ENCODE measurements around the gene ELOVL6. TPM values are rescaled to one million over a fixed set of nuclear protein-coding genes. Genes with fewer than 3 reads are reported as not detected.
A peak's percentile ranks its signal among the peaks of the same experiment; 100 is the strongest.
"Not testable (repeated sequence)": the region's sequence is repeated elsewhere in the genome, so short reads cannot be mapped to it uniquely, and the experiment has no call there.

The ELOVL6 gene
- total and polyA plus RNA-seq, 11 donors = 0.50 to 22.4 (median 2.9) TPM

DNA sequence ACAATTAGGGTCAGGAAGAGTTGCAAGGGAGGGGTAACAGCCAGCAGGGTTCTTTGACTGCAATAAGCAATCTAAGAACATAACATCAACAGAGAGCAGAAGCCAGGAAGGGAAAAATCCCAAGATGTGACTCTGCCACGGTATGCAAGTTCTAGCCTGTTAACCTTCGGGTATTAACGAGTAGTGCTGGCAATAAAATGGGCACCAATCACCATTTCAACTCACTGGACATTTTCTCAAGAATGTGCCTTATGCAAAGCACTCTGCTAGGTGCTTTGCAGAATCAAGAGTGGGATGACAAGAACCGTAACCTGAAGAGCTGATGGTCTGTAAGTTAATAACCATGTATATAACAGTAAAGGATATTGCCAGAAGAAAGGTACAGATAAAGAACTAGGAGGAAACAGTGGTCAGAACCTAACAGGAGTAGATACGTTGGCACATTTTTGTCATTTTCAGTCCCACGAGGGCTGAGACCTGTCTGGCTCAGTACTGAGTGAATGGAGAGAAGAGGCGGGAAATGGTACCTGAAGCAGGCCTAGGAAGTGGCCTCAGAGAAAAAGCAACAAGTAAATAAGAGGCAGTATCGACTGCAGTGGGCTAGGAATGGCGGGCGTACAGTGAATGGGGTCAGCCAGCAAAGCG is 2.7 kb downstream of the ELOVL6 start:
- H3K9me3 ChIP-seq = no peaks in the 10 kb centered on the region
- DNase-seq (no peak), ATAC-seq (peak in 1 of 4 donors; percentile 1)
- TF ChIP-seq POLR2A (IDR thresholded peaks at IDR 0.05) (no peak), CTCF (IDR thresholded peaks at IDR 0.05) (no peak)
- no peaks in the 10 kb centered on the region for H3K27me3 ChIP-seq
- intact Hi-C loops (cut with DNase I) = loop anchor here in 5 of 10 donors (5.0 to 10.0 kb wide), 3 partner anchors 143 to 319 kb away; no protein-coding TSS in a partner anchor
- H3K27ac ChIP-seq = peak overlapping the region in 11 of 12 donors; percentile 67 to 90 (median 84)
- H3K4me3 ChIP-seq = peak overlapping the region; percentile 66 to 96 (median 87)
- no peaks in the 10 kb centered on the region for H3K36me3 ChIP-seq
- WGBS, 4 donors = 33 to 35% (median 34%) methylated on average over 11 of the region's 11 CpGs
- peaks cover 0 to 30% (median 4%) of the 10 kb centered on the region in 12 donors for H3K4me1 ChIP-seq

DNA sequence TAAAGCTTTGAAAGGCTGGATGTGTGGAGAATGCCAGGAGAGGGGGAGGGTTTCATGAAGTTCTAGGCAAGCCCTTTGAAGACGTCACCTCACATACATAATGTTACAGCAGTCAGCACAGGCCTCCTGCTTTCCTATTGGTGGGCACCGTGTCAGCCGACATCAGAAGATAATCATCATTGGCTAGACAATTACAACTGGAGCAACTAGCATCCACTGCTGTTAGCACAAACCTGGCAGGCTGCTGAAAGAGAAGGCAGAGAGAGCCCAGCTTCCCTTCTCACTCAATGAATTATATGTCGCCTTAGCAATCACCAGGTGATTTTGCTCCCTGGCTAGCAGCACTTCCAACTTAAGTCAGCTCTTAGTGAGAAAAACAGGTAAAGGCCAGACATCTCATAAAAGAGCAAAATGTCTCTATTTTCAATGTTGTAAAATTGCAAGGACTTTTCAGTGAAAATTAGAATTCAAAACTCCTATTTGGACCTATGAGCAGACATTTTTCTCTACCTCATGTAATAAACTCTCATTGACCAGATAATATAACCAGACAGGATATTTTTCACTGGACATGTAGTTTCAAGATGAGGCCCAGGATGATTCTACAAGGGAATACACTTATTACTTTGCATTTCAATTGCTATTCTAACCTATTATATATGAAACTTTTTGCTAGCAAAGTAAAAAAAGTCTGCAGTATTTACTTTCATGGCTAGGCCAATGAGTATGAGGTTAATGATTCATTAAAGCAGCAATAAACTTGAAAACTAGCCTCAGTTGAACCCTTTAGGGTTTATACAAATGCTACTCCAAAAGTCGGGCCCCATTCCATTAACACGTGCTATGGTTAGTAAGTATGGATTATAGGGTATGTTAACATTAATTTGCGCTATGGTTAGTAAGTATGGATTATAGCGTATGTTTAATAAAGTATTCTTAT is 4.3 kb downstream of the ELOVL6 start:
- Histone ChIP-seq H3K4me3 (no peak overlapping the region), H3K9me3 (no peaks in the 10 kb centered on the region), H3K36me3 (no peaks in the 10 kb centered on the region), H3K27me3 (no peaks in the 10 kb centered on the region), H3K27ac (no peak overlapping the region), H3K4me1 (peaks cover 0 to 26% (median 4%) of the 10 kb centered on the region in 12 donors)
- intact Hi-C loops (cut with DNase I) = loop anchor here in 3 of 10 donors (10.0 kb wide), 1 partner anchor 321 kb away; no protein-coding TSS in a partner anchor
- peak in 3 of 4 donors; percentile 14 to 42 (median 29) for ATAC-seq
- peak in 4 of 5 donors; percentile 44 to 61 (median 50) for DNase-seq
- 67 to 70% (median 69%) methylated on average over 8 of the region's 8 CpGs for WGBS, 4 donors
- TF ChIP-seq POLR2A (IDR thresholded peaks at IDR 0.05) = no peak
- TF ChIP-seq CTCF (IDR thresholded peaks at IDR 0.05) = no peak

DNA sequence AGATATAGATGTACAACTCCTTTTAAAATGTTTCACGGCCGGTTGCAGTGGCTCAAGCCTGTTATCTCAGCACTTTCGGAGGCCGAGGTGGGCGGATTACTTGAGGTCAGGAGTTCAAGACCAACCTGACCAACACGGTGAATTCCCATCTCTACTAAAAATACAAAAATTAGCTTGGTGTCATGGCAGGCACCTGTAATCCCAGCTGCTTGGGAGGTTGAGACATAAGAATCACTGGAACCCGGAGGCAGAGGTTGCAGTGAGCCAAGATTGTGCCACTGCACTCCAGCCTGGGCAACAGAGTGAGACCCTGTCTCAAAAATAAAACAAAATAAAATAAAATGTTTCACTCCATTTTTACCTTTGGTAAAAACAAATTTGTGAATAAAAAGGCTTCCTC is 5.1 kb downstream of the ELOVL6 start:
- H3K4me3 ChIP-seq, ATAC-seq, H3K9me3 ChIP-seq, H3K27ac ChIP-seq, H3K36me3 ChIP-seq, H3K27me3 ChIP-seq, DNase-seq: not testable (repeated sequence)
- H3K4me1 ChIP-seq = peaks cover 0 to 20% (median 2%) of the 10 kb centered on the region in 12 donors
- intact Hi-C loops (cut with DNase I) = loop anchor here in 3 of 10 donors (10.0 kb wide), 1 partner anchor 322 kb away; no protein-coding TSS in a partner anchor
- 64 to 85% (median 77%) methylated on average over 7 of the region's 7 CpGs for WGBS, 4 donors

GRCh38 chr4:110190249-110190648 is 8.2 kb downstream of the ELOVL6 start:
- intact Hi-C loops (cut with DNase I) = loop anchor here in 3 of 10 donors (10.0 kb wide), 1 partner anchor 325 kb away; no protein-coding TSS in a partner anchor
- no peak for DNase-seq
- H3K27me3 ChIP-seq = no peaks in the 10 kb centered on the region
- H3K36me3 ChIP-seq = no peaks in the 10 kb centered on the region
- H3K27ac ChIP-seq = no peak overlapping the region
- TF ChIP-seq POLR2A (IDR thresholded peaks at IDR 0.05) = no peak
- no peak for TF ChIP-seq CTCF (IDR thresholded peaks at IDR 0.05)
- no peak for ATAC-seq
- H3K9me3 ChIP-seq = no peaks in the 10 kb centered on the region
- peaks cover 0 to 4% (median 0%) of the 10 kb centered on the region in 12 donors for H3K4me1 ChIP-seq
- no peak overlapping the region for H3K4me3 ChIP-seq
- 90 to 96% (median 95%) methylated on average over 5 of the region's 5 CpGs for WGBS, 4 donors
